H1 (cell line): ENCODE data around the gene GATB. TPM values are rescaled to one million over a fixed set of nuclear protein-coding genes. Genes with fewer than 3 reads are reported as not detected.

Experiments used
- CTCF ChIA-PET: fragments of 300-600 bp; sonication (Branson Sonifier 250); formaldehyde crosslinking; loops from one replicate; lab custom pipeline; 2021; ENCODE audit not compliant: partially characterized antibody; lab: Charles Lee
- POLR2A ChIA-PET: fragments of 300-600 bp; sonication (Branson Sonifier 250); formaldehyde crosslinking; loops from one replicate; lab custom pipeline; 2021; ENCODE audit warnings: inconsistent platforms; ENCODE audit not compliant: partially characterized antibody; lab: Charles Lee
- DNase-seq, 2 experiments: peaks; one replicate each; pipeline versions ENCODE4 v3.0.0 to v3.0.0-alpha.2; 2010 to 2022; ENCODE audit warnings: low spot score in 2 of 2, low read depth in 1 of 2, mixed read lengths in 1 of 2
- FAIRE-seq: peaks from 2 replicates; lab custom pipeline; 2011; peaks lifted over from hg19 to GRCh38; lab: Jason Lieb, UNC
- H2AFZ ChIP-seq: 2 replicates; pipeline ENCODE4 v1.8.1; 2012; ENCODE audit warnings: low read length, inconsistent platforms
- H2AK5ac ChIP-seq: 2 replicates; pipeline ENCODE4 v1.6.1; 2013; ENCODE audit warnings: low read depth, low read length
- H2BK120ac ChIP-seq: replicated peaks from 2 replicates; pipeline ENCODE3; 2013; ENCODE audit warnings: low read depth, low read length, inconsistent platforms
- H2BK12ac ChIP-seq: 2 replicates; pipeline ENCODE4 v1.6.1; 2013; ENCODE audit warnings: low read depth, low read length
- H2BK15ac ChIP-seq: 2 replicates; pipeline ENCODE4 v1.6.1; 2013; ENCODE audit warnings: low read length
- H2BK20ac ChIP-seq: 2 replicates; pipeline ENCODE4 v1.6.1; 2013; ENCODE audit warnings: low read length
- H2BK5ac ChIP-seq: 2 replicates; pipeline ENCODE4 v1.6.1; 2013; ENCODE audit warnings: low read depth, low read length
- H3K14ac ChIP-seq: 2 replicates; pipeline ENCODE4 v1.6.1; 2013; ENCODE audit warnings: inconsistent platforms; ENCODE audit not compliant: insufficient read length
- H3K18ac ChIP-seq: 2 replicates; pipeline ENCODE4 v1.6.1; 2013; ENCODE audit warnings: low read length; ENCODE audit errors: extremely low read depth
- H3K23ac ChIP-seq: 2 replicates; pipeline ENCODE4 v1.6.1; 2013; ENCODE audit warnings: inconsistent platforms; ENCODE audit not compliant: insufficient read length
- H3K23me2 ChIP-seq: 2 replicates; pipeline ENCODE4 v1.6.1; 2013; ENCODE audit warnings: low read depth, low read length
- H3K27ac ChIP-seq: 2 replicates; pipeline ENCODE4 v1.6.1; 2011; ENCODE audit warnings: low read depth, low read length, inconsistent platforms
- H3K27me3 ChIP-seq, 4 experiments: replicated peaks in 1 of 4; 1 replicate in 1 of 4; 2 replicates in 3 of 4; pipeline versions ENCODE4 v1.6.1 to v1.8.1; 2011 to 2013; ENCODE audit warnings: low read length in 3 of 4, mild to moderate bottlenecking in 3 of 4, inconsistent platforms in 2 of 4, mixed read lengths in 2 of 4, moderate library complexity in 1 of 4; ENCODE audit not compliant: control insufficient read depth in 3 of 4, insufficient read depth in 3 of 4; ENCODE audit errors: extremely low read depth in 1 of 4
- H3K36me3 ChIP-seq, 4 experiments: 2 replicates each; pipeline versions ENCODE4 v1.6.1 to v1.8.1; 2011 to 2013; ENCODE audit warnings: mild to moderate bottlenecking in 4 of 4, low read length in 3 of 4, moderate library complexity in 2 of 4, control low read depth in 1 of 4, inconsistent platforms in 1 of 4; ENCODE audit not compliant: insufficient read depth in 4 of 4, control insufficient read depth in 2 of 4
- H3K4ac ChIP-seq: replicated peaks from 2 replicates; pipeline ENCODE3; 2013; ENCODE audit warnings: low read length, low read depth, mixed read lengths, inconsistent platforms; ENCODE audit not compliant: insufficient read length
- H3K4me1 ChIP-seq, 4 experiments: replicated peaks in 1 of 4; 1 replicate in 1 of 4; 2 replicates in 3 of 4; pipeline versions ENCODE4 v1.6.1 to v1.8.1; 2011 to 2013; ENCODE audit warnings: low read length in 3 of 4, inconsistent platforms in 2 of 4, mixed read lengths in 1 of 4; ENCODE audit not compliant: insufficient read depth in 4 of 4, control insufficient read depth in 3 of 4
- H3K4me2 ChIP-seq, 2 experiments: 2 replicates each; pipeline versions ENCODE4 v1.6.1 to v1.8.1; 2011 to 2013; ENCODE audit warnings: low read depth in 2 of 2, low read length in 2 of 2, control low read depth in 1 of 2, inconsistent platforms in 1 of 2, mild to moderate bottlenecking in 1 of 2; ENCODE audit not compliant: insufficient read depth in 1 of 2
- H3K4me3 ChIP-seq, 4 experiments: fragments of 200-600, 300-600 bp in 1 of 4; sonication (generic), shearing (Covaris generic), sonication (Bioruptor Twin) in 1 of 4; 2 replicates each; pipeline versions ENCODE4 v1.5.1 to v1.8.1; 2011 to 2016; ENCODE audit warnings: low read length in 4 of 4, low read depth in 3 of 4, control low read depth in 2 of 4, inconsistent platforms in 2 of 4, mild to moderate bottlenecking in 2 of 4, mixed read lengths in 1 of 4, moderate library complexity in 1 of 4; ENCODE audit not compliant: insufficient read depth in 2 of 4; ENCODE audit errors: extremely low read depth in 1 of 4
- H3K56ac ChIP-seq: replicated peaks from 2 replicates; pipeline ENCODE3; 2013; ENCODE audit warnings: low read depth, mild to moderate bottlenecking, mixed read lengths, low read length, inconsistent platforms; ENCODE audit not compliant: insufficient read length
- H3K79me1 ChIP-seq: 2 replicates; pipeline ENCODE4 v1.6.1; 2013; ENCODE audit warnings: low read depth, low read length, control low read depth
- H3K79me2 ChIP-seq, 2 experiments: 2 replicates each; pipeline versions ENCODE4 v1.6.1 to v1.8.1; 2012 to 2013; ENCODE audit warnings: low read length in 2 of 2, mild to moderate bottlenecking in 2 of 2, inconsistent platforms in 1 of 2; ENCODE audit not compliant: insufficient read depth in 2 of 2, control insufficient read depth in 1 of 2
- H3K9ac ChIP-seq, 4 experiments: replicated peaks in 1 of 4; 1 replicate in 1 of 4; 2 replicates in 3 of 4; pipeline versions ENCODE4 v1.6.1 to v1.8.1; 2011 to 2013; ENCODE audit warnings: low read depth in 3 of 4, low read length in 3 of 4, control low read depth in 2 of 4, mild to moderate bottlenecking in 2 of 4, moderate library complexity in 2 of 4, inconsistent platforms in 1 of 4; ENCODE audit errors: extremely low read depth in 1 of 4
- H3K9me3 ChIP-seq, 2 experiments: 2 replicates each; pipeline versions ENCODE4 v1.6.1 to v1.8.1; 2012 to 2013; ENCODE audit warnings: mild to moderate bottlenecking in 2 of 2, moderate library complexity in 2 of 2, control low read depth in 1 of 2, inconsistent platforms in 1 of 2, low read depth in 1 of 2, low read length in 1 of 2, mixed read lengths in 1 of 2; ENCODE audit not compliant: insufficient read depth in 2 of 2
- H4K20me1 ChIP-seq, 2 experiments: replicated peaks in 1 of 2; 2 replicates each; pipeline versions ENCODE3 to v1.8.1; 2011 to 2013; ENCODE audit warnings: inconsistent platforms in 2 of 2, low read length in 2 of 2, mild to moderate bottlenecking in 1 of 2; ENCODE audit not compliant: insufficient read depth in 2 of 2, control insufficient read depth in 1 of 2
- H4K5ac ChIP-seq: 2 replicates; pipeline ENCODE4 v1.6.1; 2013; ENCODE audit warnings: low read length, low read depth, mixed read lengths, inconsistent platforms; ENCODE audit not compliant: insufficient read length
- H4K8ac ChIP-seq: 2 replicates; pipeline ENCODE4 v1.8.0; 2013; ENCODE audit warnings: mild to moderate bottlenecking, moderate library complexity, low read length, inconsistent platforms; ENCODE audit not compliant: insufficient read depth; ENCODE audit errors: extremely low read depth
- H4K91ac ChIP-seq: replicated peaks from 2 replicates; pipeline ENCODE3; 2013; ENCODE audit warnings: low read length, mixed read lengths, inconsistent platforms; ENCODE audit not compliant: insufficient read length
- CTCF ChIP-seq, 3 experiments: IDR thresholded peaks; 1 replicate in 2 of 3; 2 replicates in 1 of 3; pipeline versions ENCODE4 v1.5.1 to v1.6.1; 2011; ENCODE audit warnings: low read length in 3 of 3, mild to moderate bottlenecking in 3 of 3, inconsistent platforms in 2 of 3, low read depth in 1 of 3, moderate library complexity in 1 of 3; ENCODE audit not compliant: insufficient read depth in 1 of 3; ENCODE audit errors: control extremely low read depth in 1 of 3
- PHF8 ChIP-seq: fragments of 200-600 bp; sonication (generic); conservative IDR thresholded peaks from 2 replicates; pipeline ENCODE4 v1.7.1; 2012; ENCODE audit warnings: low read depth, mild to moderate bottlenecking, inconsistent platforms, low read length, moderate library complexity
- WGBS, 2 experiments: shearing (Covaris generic) in 1 of 2; methylation state at CpG; one replicate each; pipeline versions ENCODE4 v1.1.6 to v1.1.7; 2013 to 2015; ENCODE audit warnings: low lambda C conversion rate in 2 of 2, mixed read lengths in 2 of 2, inconsistent platforms in 1 of 2, low coverage in 1 of 2, missing lambda C conversion rate in 1 of 2; ENCODE audit not compliant: insufficient replicate concordance in 2 of 2, insufficient coverage in 1 of 2, insufficient read length in 1 of 2; ENCODE audit errors: extremely low coverage in 1 of 2, missing lambda C conversion rate in 1 of 2; 5-methylcytosine and 5-hydroxymethylcytosine counted together
- polyA plus RNA-seq, 7 experiments: library from polyadenylated mRNA; depleted of rRNA in 3 of 7; stranded (reverse) in 5 of 7; unstranded in 2 of 7; fragments of >200 nt in 5 of 7; fragments of 200-250 nt in 2 of 7; gene quantifications; 1 replicate in 5 of 7; 2 replicates in 1 of 7; 4 replicates in 1 of 7; pipeline versions ENCODE4 v1.2.1 to v1.2.3, GENCODE V29; 2011 to 2013; ENCODE audit warnings: missing spikeins in 2 of 7, mixed read lengths in 2 of 7
- total RNA-seq: library from RNA; stranded (reverse); fragmentation: NEBNext Ultra II Directional; extraction: Animal tissue kit (Norgen Biotek cat#: 25700); gene quantifications from 2 replicates; pipeline ENCODE4 v1.2.1, GENCODE V29; 2021

GATB gene
- total and polyA plus RNA-seq, 2 of the 8 experiments (the other 6 are each of a cell fraction or from before 2014, with no cell fraction given) = 15.3 to 18.0 TPM

GRCh38 chr4:151656058-151656457, 104.7 kb downstream of the GATB start:
- Histone ChIP-seq H4K8ac (no peak overlapping the region; the same call in 1 of the 2 replicates), H3K4me3 (no peak overlapping the region), H3K79me1 (no peaks in the 10 kb centered on the region), H4K91ac (no peak overlapping the region), H3K23me2 (no peaks in the 10 kb centered on the region), H2BK15ac (no peak overlapping the region), H3K9me3 (no peaks in the 10 kb centered on the region), H2AFZ (no peak overlapping the region), H3K23ac (no peak overlapping the region), H2BK20ac (no peak overlapping the region), H3K18ac (no peak overlapping the region), H3K79me2 (no peaks in the 10 kb centered on the region), H2BK5ac (no peak overlapping the region), H2BK120ac (no peak overlapping the region), H3K14ac (no peak overlapping the region), H3K4ac (no peak overlapping the region), H3K9ac (no peak overlapping the region), H3K4me1 (no peaks in the 10 kb centered on the region), H3K36me3 (peaks cover 2 to 28% (median 16%) of the 10 kb centered on the region in 4 experiments; a peak in 7 of 8 replicates), H3K27ac (no peak overlapping the region), H3K27me3 (no peaks in the 10 kb centered on the region), H3K56ac (no peak overlapping the region), H2BK12ac (no peak overlapping the region), H2AK5ac (no peak overlapping the region), H3K4me2 (no peak overlapping the region), H4K20me1 (no peaks in the 10 kb centered on the region), H4K5ac (no peak overlapping the region)
- no peak for TF ChIP-seq CTCF (IDR thresholded peaks at IDR 0.05; ENCODE audit: control extremely low read depth in 1 of 3, insufficient read depth in 1 of 3, low read depth in 1 of 3, low read length in 3 of 3)
- TF ChIP-seq PHF8 = no peak
- DNase-seq (no peak), FAIRE-seq (no peak)
- ChIA-PET POLR2A (interaction anchor here (1.1 kb wide), 1 partner anchor 554 kb away, joined by 3 read pairs; no protein-coding TSS in a partner anchor), CTCF (interaction anchor here (0.7 to 5.2 kb wide), 2 partner anchors 11 to 38 kb away, joined by 3 to 33 read pairs; no protein-coding TSS in a partner anchor)
- WGBS, 2 experiments = 84% methylated on average over 8 of the region's 8 CpGs; no CpG with 5 or more reads in 1 of the 2 experiments
